GM12878 (cell line): ENCODE measurements around the gene GYPC. TPM values are rescaled to one million over a fixed set of nuclear protein-coding genes. Genes with fewer than 3 reads are reported as not detected.
A peak's percentile ranks its signal among the peaks of the same experiment; 100 is the strongest.

Experiments used
- BACH1 ChIP-seq: fragments of 450-650 bp; IDR thresholded peaks from 2 replicates; pipeline ENCODE4 v1.6.1; 2017; ENCODE audit warnings: mild to moderate bottlenecking, borderline replicate concordance
- CBX5 ChIP-seq: sonication (generic); IDR thresholded peaks from 2 replicates; pipeline ENCODE4 v1.6.1; 2016; ENCODE audit warnings: low read depth, moderate library complexity, mild to moderate bottlenecking, inconsistent platforms
- REST ChIP-seq: IDR thresholded peaks from 2 replicates; pipeline ENCODE4 v1.6.1; 2012; ENCODE audit warnings: mild to moderate bottlenecking, low read depth, low read length
- RUNX3 ChIP-seq: IDR thresholded peaks from 2 replicates; pipeline ENCODE4 v1.6.1; 2012; ENCODE audit warnings: low read length, inconsistent platforms
- SKIL ChIP-seq: fragments of 450-650 bp; IDR thresholded peaks from 2 replicates; pipeline ENCODE4 v1.6.1; 2017; ENCODE audit warnings: mild to moderate bottlenecking, low read depth, inconsistent platforms; ENCODE audit not compliant: poor library complexity, severe bottlenecking
- SMAD1 ChIP-seq: fragments of 450-650 bp; IDR thresholded peaks from 2 replicates; pipeline ENCODE4 v1.6.1; 2018; ENCODE audit warnings: mild to moderate bottlenecking, low read depth; ENCODE audit not compliant: partially characterized antibody
- SP1 ChIP-seq: IDR thresholded peaks from one replicate; pipeline ENCODE4 v1.6.1; 2011; ENCODE audit warnings: low read depth, low read length
- polyA plus RNA-seq, 11 experiments: library from polyadenylated mRNA; depleted of rRNA in 4 of 11; unstranded in 6 of 11; stranded (reverse) in 5 of 11; fragments of >200 nt; fragmentation: Nextera tagmentation in 4 of 11; fragmentation: Illumina TruSeq in 1 of 11; extraction: Ambion mirVana in 4 of 11; extraction: Trizol in 1 of 11; gene quantifications; 1 replicate in 1 of 11; 2 replicates in 10 of 11; pipeline versions ENCODE4 v1.2.1 to v1.2.3, GENCODE V29; 2011 to 2016; ENCODE audit warnings: inconsistent platforms in 2 of 11, missing spikeins in 2 of 11, low read depth in 1 of 11
- total RNA-seq, 4 experiments: library from RNA; depleted of rRNA in 3 of 4; stranded (reverse); fragments of >200 nt in 3 of 4; fragmentation: Illumina TruSeq in 1 of 4; extraction: Trizol in 1 of 4; gene quantifications; 2 replicates each; pipeline versions ENCODE4 v1.2.1 to v1.2.3, GENCODE V29; 2013 to 2021
- TF ChIP-seq, protein P1 (sequence below): IDR thresholded peaks from 2 replicates; pipeline ENCODE4 v1.6.1; 2012; ENCODE audit warnings: improper control_type of control experiment, low read depth, low read length; ENCODE audit not compliant: insufficient replicate concordance
- TF ChIP-seq, protein P2 (sequence below): IDR thresholded peaks from 2 replicates; pipeline ENCODE4 v1.6.1; 2011; ENCODE audit warnings: borderline replicate concordance, low read depth, mild to moderate bottlenecking, moderate library complexity, low read length; ENCODE audit not compliant: insufficient read depth, poor library complexity, severe bottlenecking

Gene GYPC
- total and polyA plus RNA-seq, 10 of the 15 experiments (the other 5 are each of a cell fraction or from before 2014, with no cell fraction given) = 26.2 to 150 (median 81.4) TPM

DNA sequence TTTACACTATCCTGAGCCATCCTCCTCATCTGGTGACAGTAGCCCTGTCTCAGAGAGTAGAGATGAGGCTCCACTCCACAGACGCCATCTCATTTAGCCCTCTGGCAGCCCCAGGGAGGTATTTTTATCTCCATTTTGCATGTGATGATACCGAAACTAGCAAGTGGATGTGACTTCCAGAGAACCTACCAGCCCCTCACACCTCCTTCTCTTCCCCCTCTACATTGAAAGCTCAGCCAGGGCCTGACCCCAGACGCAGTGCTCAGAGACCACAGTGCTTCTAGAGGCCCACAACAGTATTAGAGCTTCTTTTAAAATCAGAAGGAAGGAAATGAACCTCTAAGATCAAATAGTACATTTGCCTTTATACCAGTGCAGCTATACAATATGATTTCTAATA is 8.3 kb downstream of the GYPC start (continued):
- TF ChIP-seq CBX5 (no peak), SKIL (peak; percentile 16), RUNX3 (peak; percentile 42; the same call in 1 of the 2 replicates), SMAD1 (no peak), BACH1 (no peak), REST (no peak), SP1 (no peak)
- TF ChIP-seq, protein P1, sequence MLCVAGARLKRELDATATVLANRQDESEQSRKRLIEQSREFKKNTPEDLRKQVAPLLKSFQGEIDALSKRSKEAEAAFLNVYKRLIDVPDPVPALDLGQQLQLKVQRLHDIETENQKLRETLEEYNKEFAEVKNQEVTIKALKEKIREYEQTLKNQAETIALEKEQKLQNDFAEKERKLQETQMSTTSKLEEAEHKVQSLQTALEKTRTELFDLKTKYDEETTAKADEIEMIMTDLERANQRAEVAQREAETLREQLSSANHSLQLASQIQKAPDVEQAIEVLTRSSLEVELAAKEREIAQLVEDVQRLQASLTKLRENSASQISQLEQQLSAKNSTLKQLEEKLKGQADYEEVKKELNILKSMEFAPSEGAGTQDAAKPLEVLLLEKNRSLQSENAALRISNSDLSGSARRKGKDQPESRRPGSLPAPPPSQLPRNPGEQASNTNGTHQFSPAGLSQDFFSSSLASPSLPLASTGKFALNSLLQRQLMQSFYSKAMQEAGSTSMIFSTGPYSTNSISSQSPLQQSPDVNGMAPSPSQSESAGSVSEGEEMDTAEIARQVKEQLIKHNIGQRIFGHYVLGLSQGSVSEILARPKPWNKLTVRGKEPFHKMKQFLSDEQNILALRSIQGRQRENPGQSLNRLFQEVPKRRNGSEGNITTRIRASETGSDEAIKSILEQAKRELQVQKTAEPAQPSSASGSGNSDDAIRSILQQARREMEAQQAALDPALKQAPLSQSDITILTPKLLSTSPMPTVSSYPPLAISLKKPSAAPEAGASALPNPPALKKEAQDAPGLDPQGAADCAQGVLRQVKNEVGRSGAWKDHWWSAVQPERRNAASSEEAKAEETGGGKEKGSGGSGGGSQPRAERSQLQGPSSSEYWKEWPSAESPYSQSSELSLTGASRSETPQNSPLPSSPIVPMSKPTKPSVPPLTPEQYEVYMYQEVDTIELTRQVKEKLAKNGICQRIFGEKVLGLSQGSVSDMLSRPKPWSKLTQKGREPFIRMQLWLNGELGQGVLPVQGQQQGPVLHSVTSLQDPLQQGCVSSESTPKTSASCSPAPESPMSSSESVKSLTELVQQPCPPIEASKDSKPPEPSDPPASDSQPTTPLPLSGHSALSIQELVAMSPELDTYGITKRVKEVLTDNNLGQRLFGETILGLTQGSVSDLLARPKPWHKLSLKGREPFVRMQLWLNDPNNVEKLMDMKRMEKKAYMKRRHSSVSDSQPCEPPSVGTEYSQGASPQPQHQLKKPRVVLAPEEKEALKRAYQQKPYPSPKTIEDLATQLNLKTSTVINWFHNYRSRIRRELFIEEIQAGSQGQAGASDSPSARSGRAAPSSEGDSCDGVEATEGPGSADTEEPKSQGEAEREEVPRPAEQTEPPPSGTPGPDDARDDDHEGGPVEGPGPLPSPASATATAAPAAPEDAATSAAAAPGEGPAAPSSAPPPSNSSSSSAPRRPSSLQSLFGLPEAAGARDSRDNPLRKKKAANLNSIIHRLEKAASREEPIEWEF = no peak
- TF ChIP-seq, protein P2, sequence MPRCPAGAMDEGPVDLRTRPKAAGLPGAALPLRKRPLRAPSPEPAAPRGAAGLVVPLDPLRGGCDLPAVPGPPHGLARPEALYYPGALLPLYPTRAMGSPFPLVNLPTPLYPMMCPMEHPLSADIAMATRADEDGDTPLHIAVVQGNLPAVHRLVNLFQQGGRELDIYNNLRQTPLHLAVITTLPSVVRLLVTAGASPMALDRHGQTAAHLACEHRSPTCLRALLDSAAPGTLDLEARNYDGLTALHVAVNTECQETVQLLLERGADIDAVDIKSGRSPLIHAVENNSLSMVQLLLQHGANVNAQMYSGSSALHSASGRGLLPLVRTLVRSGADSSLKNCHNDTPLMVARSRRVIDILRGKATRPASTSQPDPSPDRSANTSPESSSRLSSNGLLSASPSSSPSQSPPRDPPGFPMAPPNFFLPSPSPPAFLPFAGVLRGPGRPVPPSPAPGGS = no peak
